Dendritic cell treated with granulocyte-macrophage colony-stimulating factor and Interleukin-4, amounts not matched to agents 40 ng/mL and 50 ng/mL, for 4 days (primary cell): ENCODE measurements around the gene SMYD5.

ENCODE experiments used
- H3K27ac Mint-ChIP-seq: one replicate; pipeline ENCODE4 v1.8.0; 2022; ENCODE audit warnings: mild to moderate bottlenecking, mixed read lengths
- H3K27me3 Mint-ChIP-seq: one replicate; pipeline ENCODE4 v1.8.0; 2022; ENCODE audit warnings: mild to moderate bottlenecking, mixed read lengths
- H3K36me3 Mint-ChIP-seq: one replicate; pipeline ENCODE4 v1.8.0; 2022; ENCODE audit warnings: low read depth, mixed read lengths
- H3K4me1 Mint-ChIP-seq: one replicate; pipeline ENCODE4 v1.8.0; 2022; ENCODE audit warnings: low read depth, mixed read lengths
- H3K4me3 Mint-ChIP-seq: one replicate; pipeline ENCODE4 v1.8.0; 2022; ENCODE audit warnings: mild to moderate bottlenecking, moderate library complexity, mixed read lengths
- H3K9me3 Mint-ChIP-seq: one replicate; pipeline ENCODE4 v1.8.0; 2022; ENCODE audit warnings: mixed read lengths
- intact Hi-C: fragments of 100-400 bp; cut with micrococcal nuclease; formaldehyde crosslinking; loops from one replicate; pipeline ENCODE4 v1.15.0; 2022

Gene SMYD5

GRCh38 chr2:73263540-73264331, 49.7 kb downstream of the SMYD5 start:
- no peak overlapping the region for H3K4me3 Mint-ChIP-seq
- no peaks in the 10 kb centered on the region for H3K9me3 Mint-ChIP-seq
- peaks cover 3% of the 10 kb centered on the region for H3K27me3 Mint-ChIP-seq
- H3K36me3 Mint-ChIP-seq, result peaks cover 85% of the 10 kb centered on the region
- no peak overlapping the region for H3K27ac Mint-ChIP-seq
- H3K4me1 Mint-ChIP-seq, result no peaks in the 10 kb centered on the region
- intact Hi-C loops, result no loop called here

DNA sequence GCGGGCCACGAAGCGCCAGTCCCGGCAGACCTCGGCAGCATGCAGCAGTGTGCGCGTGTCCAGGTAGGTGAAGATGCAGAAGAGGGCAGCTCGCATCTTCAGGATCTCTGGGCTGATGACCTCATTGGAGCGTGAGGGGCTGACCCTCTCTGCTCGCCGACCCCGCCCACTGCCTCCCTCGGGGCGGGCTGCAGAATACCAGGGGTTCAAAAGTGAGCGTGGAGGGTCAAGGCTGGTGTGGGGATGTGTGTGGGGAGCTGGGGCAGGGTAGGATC, 50.2 kb downstream of the SMYD5 start:
- Mint-ChIP-seq H3K27me3 (peaks cover 6% of the 10 kb centered on the region), H3K9me3 (no peaks in the 10 kb centered on the region), H3K36me3 (peaks cover 83% of the 10 kb centered on the region), H3K4me3 (no peak overlapping the region), H3K27ac (no peak overlapping the region), H3K4me1 (no peaks in the 10 kb centered on the region)
- intact Hi-C loops, result no loop called here

DNA sequence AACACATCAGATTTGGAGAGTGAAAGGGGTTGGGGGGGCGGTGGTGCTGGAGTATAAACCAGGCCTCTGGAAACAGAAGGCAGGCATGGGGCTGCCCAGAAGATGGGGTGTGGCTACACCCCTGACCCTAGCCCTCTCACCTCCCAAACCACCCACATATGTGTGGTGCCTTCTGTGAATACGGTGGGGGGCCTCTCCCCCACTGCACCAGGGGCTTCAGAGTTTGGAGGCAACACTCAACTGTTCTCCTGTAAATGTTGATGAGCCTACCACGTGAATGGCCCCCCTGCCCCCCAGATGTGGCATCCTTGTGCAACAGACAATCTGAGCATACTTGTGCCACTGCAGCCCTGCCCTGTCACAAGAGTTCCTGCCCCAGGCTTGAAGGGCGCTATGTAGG, 50.7 kb downstream of the SMYD5 start:
- H3K36me3 Mint-ChIP-seq, result peaks cover 78% of the 10 kb centered on the region
- no peak overlapping the region for H3K4me3 Mint-ChIP-seq
- H3K9me3 Mint-ChIP-seq, result no peaks in the 10 kb centered on the region
- no peaks in the 10 kb centered on the region for H3K4me1 Mint-ChIP-seq
- no peak overlapping the region for H3K27ac Mint-ChIP-seq
- intact Hi-C loops, result no loop called here
- peaks cover 9% of the 10 kb centered on the region for H3K27me3 Mint-ChIP-seq

DNA sequence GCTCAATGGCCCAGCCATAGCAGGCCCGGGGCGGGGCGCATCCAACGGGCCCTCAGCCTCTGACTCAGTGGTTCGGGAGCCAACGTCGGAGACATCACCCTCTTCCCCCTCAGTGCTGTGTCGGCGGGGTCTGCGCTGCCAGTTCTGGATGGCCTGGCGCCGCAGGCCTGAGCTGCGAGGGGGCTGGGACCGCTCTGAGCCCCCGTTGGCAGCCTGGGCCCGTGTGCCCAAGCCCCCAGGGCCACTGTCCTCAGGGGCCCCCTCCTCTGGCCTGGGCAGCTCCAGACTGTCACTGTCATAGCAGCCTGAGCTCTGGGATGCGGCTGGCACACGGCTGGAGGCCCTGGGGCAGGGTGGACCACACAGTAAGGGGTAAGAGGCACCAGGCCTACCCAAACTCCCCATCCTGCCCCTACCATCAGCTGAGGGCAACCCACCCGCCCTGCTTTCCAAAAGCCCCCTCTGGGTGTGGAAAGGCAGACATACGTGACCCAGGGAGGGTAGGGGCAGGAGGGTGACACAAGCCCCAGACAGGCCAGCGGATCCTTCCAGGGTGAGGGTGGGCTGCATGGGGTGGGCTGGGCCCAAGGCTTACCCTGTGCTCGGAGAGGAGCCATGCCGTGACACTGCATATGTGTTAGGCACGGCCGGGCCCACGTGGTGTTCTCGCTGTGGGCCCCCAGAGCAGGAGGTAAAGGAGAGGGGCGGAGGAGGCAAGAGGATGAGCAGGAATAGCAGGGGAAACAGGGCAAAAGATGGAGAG, 51.4 kb downstream of the SMYD5 start:
- Mint-ChIP-seq H3K9me3 (no peaks in the 10 kb centered on the region), H3K27me3 (peaks cover 13% of the 10 kb centered on the region), H3K27ac (no peak overlapping the region), H3K4me3 (no peak overlapping the region), H3K4me1 (peaks cover under 1% of the 10 kb centered on the region), H3K36me3 (peaks cover 72% of the 10 kb centered on the region)
- intact Hi-C loops, result no loop called here

GRCh38 chr2:73266061-73266901, 52.2 kb downstream of the SMYD5 start:
- H3K36me3 Mint-ChIP-seq, result peaks cover 70% of the 10 kb centered on the region
- H3K4me3 Mint-ChIP-seq, result no peak overlapping the region
- H3K4me1 Mint-ChIP-seq, result peaks cover 7% of the 10 kb centered on the region
- H3K27me3 Mint-ChIP-seq, result peaks cover 21% of the 10 kb centered on the region
- H3K9me3 Mint-ChIP-seq, result no peaks in the 10 kb centered on the region
- intact Hi-C loops, result no loop called here
- no peak overlapping the region for H3K27ac Mint-ChIP-seq

DNA sequence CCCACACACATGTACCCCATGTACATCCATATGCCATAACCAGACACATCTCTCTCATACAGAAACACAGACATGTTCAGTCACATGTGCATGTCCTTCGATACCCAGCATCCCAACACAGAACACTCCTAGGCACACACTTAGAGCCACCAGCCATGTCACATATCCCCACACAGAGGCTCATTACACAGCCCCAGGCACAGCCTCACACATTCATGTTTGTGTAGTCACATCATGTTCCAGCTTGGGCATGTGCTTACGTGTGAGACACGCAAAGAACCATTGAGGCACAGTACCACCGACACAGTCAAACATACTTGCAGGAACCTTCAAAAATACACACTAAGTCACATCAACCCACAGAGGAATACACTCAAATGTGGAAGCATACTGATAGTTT, 53.0 kb downstream of the SMYD5 start:
- Mint-ChIP-seq H3K27me3 (peaks cover 21% of the 10 kb centered on the region), H3K9me3 (no peaks in the 10 kb centered on the region), H3K4me1 (peaks cover 7% of the 10 kb centered on the region), H3K27ac (no peak overlapping the region), H3K4me3 (no peak overlapping the region), H3K36me3 (peaks cover 63% of the 10 kb centered on the region)
- intact Hi-C loops, result no loop called here

DNA sequence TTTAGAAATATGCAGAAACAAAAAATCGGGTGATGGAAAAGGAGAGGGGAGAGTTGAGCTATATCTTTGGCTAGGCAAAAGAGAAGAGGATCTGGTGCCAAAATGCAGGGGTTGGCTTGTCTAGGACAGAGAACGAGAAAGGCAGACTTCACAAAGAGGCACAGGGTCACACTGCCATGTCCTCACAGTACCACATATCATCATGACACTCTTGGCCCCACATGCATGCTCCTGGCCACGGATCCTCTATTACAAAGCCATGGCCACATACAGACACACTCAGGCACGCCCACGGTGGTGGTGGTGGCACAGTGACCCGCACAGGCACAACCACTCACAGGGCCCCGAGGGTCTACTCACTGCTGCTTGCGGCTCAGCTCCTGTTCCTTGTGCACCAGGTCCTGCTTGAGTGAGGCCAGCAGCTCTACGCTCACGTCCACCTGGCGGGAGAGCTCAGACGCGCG, 54.4 kb downstream of the SMYD5 start:
- peaks cover 56% of the 10 kb centered on the region for H3K36me3 Mint-ChIP-seq
- no peaks in the 10 kb centered on the region for H3K9me3 Mint-ChIP-seq
- H3K4me3 Mint-ChIP-seq, result no peak overlapping the region
- peaks cover 21% of the 10 kb centered on the region for H3K27me3 Mint-ChIP-seq
- peaks cover 7% of the 10 kb centered on the region for H3K4me1 Mint-ChIP-seq
- intact Hi-C loops, result no loop called here
- H3K27ac Mint-ChIP-seq, result no peak overlapping the region

DNA sequence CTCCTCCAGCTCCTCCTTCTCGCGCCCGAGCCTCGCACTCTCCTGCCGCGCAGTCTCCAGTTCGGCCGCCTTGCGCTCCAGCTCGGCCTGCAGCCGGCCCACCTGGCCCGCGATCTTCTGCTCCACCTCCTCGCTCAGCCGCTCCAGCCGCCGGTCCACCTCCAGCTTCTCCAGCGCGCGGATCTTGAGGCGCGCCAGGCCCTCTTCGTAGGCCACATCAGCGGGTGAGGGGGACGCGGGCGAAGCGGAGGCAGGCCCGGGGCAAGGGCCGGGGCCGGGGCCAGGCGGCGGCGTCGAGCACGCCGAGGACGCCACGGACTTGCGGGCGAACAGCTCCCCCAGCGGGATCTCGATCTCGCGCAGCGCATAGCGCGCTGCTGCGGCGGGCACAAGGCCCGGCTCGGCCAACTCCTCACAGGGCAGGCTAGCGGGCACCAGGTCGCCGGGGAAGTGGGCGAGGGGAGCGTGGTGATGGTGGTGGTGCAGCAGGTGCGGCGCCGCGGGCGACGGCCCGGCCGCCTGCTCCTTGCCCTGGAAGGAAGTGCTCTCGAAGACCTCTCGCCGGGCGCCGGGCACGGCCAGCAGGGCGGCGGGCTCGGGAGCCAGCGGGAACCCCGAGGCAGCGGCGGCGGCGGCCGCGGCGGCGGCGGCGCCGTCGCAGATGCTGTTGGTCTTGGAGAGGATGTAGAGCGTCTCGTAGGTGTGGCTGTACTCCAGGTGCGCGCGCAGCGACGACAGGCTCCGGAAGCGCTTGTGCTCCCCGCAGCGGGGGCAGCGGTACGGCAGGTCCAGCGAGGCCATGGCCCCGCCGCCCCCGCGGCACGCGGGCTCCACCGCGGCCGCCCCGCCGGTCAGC, 55.0 kb downstream of the SMYD5 start:
- Mint-ChIP-seq H3K9me3 (no peaks in the 10 kb centered on the region), H3K36me3 (peaks cover 50% of the 10 kb centered on the region), H3K4me1 (peaks cover 7% of the 10 kb centered on the region), H3K27ac (no peak overlapping the region), H3K4me3 (no peak overlapping the region), H3K27me3 (peaks cover 21% of the 10 kb centered on the region)
- intact Hi-C loops, result no loop called here

DNA sequence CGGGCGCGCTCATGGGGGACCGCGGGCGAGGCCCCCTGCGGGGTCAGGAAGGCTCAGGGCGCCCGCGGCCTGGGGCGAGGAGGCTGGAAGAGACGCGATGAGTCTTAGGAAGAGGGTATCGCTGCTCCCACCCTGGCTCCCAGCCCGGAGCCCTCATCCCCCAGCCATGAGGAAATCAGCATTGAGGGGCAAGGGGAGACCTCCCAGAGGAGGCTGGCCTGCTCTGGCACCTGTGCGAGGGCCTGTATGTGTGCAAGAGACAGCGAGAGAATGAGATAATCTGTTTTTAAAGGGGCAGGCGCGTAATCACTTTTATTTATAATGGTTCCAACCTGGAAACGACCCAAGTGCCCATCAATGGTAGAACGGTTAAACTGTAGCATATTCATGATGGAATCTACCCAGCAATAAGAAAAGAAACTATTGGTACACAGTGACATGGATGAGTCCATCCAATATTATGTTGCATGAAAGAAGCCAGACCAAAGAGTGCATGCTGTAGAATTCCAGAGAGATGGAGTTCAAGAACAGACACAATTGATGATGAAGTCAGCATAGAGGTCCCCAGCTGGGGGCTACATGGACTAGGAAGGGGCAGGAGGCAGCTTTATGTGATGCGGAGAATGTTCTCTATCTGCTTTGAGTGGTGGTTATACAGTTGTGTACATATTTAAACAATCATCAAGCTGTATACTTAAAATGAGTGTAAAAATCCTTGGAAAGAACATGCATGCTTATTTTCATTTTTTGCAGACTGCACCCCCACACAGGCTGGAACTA, 55.8 kb downstream of the SMYD5 start:
- intact Hi-C loops, result no loop called here
- Mint-ChIP-seq H3K9me3 (no peaks in the 10 kb centered on the region), H3K27me3 (peaks cover 21% of the 10 kb centered on the region), H3K36me3 (peaks cover 42% of the 10 kb centered on the region), H3K27ac (no peak overlapping the region), H3K4me1 (peaks cover 7% of the 10 kb centered on the region), H3K4me3 (no peak overlapping the region)

DNA sequence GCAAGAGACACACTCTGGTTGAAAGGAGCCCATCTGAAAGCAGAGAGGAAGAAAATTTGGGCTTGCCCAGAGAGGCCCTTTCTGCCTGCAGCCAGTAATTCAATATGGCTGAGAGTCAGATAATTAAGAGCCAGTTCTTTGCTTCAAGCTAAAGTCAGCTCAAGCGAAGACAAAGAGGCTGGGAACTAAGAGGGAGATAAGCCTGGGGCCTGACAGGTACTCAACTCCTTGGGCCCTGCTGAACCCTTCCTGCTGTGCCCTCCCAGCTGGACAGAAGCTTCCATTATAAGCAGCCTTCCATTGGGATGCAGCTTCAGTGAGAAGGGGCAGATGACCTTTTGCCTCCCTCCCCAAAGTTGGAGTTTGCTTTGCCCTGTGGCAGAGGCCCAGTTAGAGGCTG, 58.2 kb downstream of the SMYD5 start:
- H3K27ac Mint-ChIP-seq, result no peak overlapping the region
- peaks cover 21% of the 10 kb centered on the region for H3K27me3 Mint-ChIP-seq
- H3K9me3 Mint-ChIP-seq, result no peaks in the 10 kb centered on the region
- peaks cover 27% of the 10 kb centered on the region for H3K36me3 Mint-ChIP-seq
- intact Hi-C loops, result no loop called here
- no peak overlapping the region for H3K4me3 Mint-ChIP-seq
- H3K4me1 Mint-ChIP-seq, result peaks cover 7% of the 10 kb centered on the region
